Erythroblast (primary cell): ENCODE measurements around the gene SCO2.
"Not testable (repeated sequence)": the region's sequence is repeated elsewhere in the genome, so short reads cannot be mapped to it uniquely, and the experiment has no call there.

Source experiments
- DNase-seq, 2 experiments: peaks; one replicate each; lab custom pipeline; 2025; lab: John Stamatoyannopoulos, UW
- GATA1 ChIP-seq: IDR thresholded peaks from 2 replicates; pipeline ENCODE4 v1.6.1; 2011; ENCODE audit warnings: low read depth, mild to moderate bottlenecking, control low read depth, low read length, moderate library complexity
- POLR2A ChIP-seq: IDR thresholded peaks from 2 replicates; pipeline ENCODE4 v1.6.1; 2011; ENCODE audit warnings: mild to moderate bottlenecking, low read length

The SCO2 gene

GRCh38 chr22:50547263-50547985, 22.0 kb upstream of the SCO2 start:
- DNase-seq: no peak
- TF ChIP-seq POLR2A (no peak), GATA1 (no peak)

GRCh38 chr22:50546326-50547262, 21.2 kb upstream of the SCO2 start:
- TF ChIP-seq GATA1: no peak
- TF ChIP-seq POLR2A: no peak

GRCh38 chr22:50545522-50546325, 20.3 kb upstream of the SCO2 start, which contains the start of gene KLHDC7B:
TSS of gene KLHDC7B (plus strand) at chr22:50545899. CDS start at chr22:50546244, 345 bp downstream.
- DNase-seq: peak in 1 of 2 experiments; percentile 72
- no peak for TF ChIP-seq GATA1
- no peak for TF ChIP-seq POLR2A

More at GRCh38 chr22:50546326-50547262, 21.2 kb upstream of the SCO2 start:
- no peak for DNase-seq

GRCh38 chr22:50544746-50545253, 19.4 kb upstream of the SCO2 start:
- TF ChIP-seq POLR2A: no peak
- TF ChIP-seq GATA1: no peak
- DNase-seq: peak in 1 of 2 experiments; percentile 40

- TF ChIP-seq GATA1: no peak
- no peak for TF ChIP-seq POLR2A
- DNase-seq: peak; percentile 69 to 81
These were observed 18.8 kb upstream of the SCO2 start for GRCh38 chr22:50544078-50544745.

- DNase-seq: no peak
- TF ChIP-seq GATA1 (no peak), POLR2A (no peak)
These were observed 17.1 kb upstream of the SCO2 start for GRCh38 chr22:50542416-50542927.

GRCh38 chr22:50541667-50542026, 16.2 kb upstream of the SCO2 start:
- DNase-seq: peak in 1 of 2 experiments; percentile 68

- no peak for TF ChIP-seq POLR2A
- no peak for TF ChIP-seq GATA1
- no peak for DNase-seq
These were observed 15.0 kb upstream of the SCO2 start for GRCh38 chr22:50540381-50540780.

- no peak for TF ChIP-seq POLR2A
- TF ChIP-seq GATA1: no peak
- DNase-seq: no peak
These were observed 12.4 kb upstream of the SCO2 start for GRCh38 chr22:50537765-50538164.

GRCh38 chr22:50536226-50536625, 10.8 kb upstream of the SCO2 start:
- no peak for DNase-seq
- no peak for TF ChIP-seq GATA1
- TF ChIP-seq POLR2A: no peak

GRCh38 chr22:50535113-50535512, 9.7 kb upstream of the SCO2 start:
- TF ChIP-seq POLR2A (no peak), GATA1 (no peak)
- no peak for DNase-seq

- DNase-seq: not testable (repeated sequence)
These were observed 8.7 kb upstream of the SCO2 start for GRCh38 chr22:50533856-50534711.
